GM19240 (cell line): ENCODE results near the gene YEATS4.

Source experiments
- DNase-seq: peaks from one replicate; pipeline ENCODE4 v3.0.0; 2011; ENCODE audit warnings: low spot score; ENCODE audit not compliant: insufficient read length

Gene YEATS4

GRCh38 chr12:69341328-69341727 lies 18.2 kb upstream of the YEATS4 start:
- no peak for DNase-seq

DNA sequence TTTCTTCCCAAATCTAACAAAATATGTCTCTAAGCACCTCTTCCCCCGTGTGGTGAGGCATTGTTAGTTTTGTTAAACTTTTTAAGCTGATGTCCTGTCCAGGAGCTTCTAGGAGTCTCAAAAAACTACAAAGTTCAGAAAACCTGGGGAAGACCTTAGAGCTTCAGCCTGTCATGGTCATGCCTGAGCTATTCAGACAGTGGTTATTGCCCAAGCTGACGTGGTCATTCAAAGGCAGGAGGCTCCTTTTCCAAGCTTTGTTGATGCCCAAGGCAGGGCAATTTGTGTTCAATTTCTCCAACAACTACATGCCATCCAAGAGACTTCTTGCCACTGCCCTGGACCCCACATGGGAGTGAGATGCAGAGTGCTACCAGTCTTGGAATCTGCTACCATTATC lies 17.1 kb upstream of the YEATS4 start:
- DNase-seq = no peak

- no peak for DNase-seq
These were observed 16.2 kb upstream of the YEATS4 start for GRCh38 chr12:69343357-69343756.

DNA sequence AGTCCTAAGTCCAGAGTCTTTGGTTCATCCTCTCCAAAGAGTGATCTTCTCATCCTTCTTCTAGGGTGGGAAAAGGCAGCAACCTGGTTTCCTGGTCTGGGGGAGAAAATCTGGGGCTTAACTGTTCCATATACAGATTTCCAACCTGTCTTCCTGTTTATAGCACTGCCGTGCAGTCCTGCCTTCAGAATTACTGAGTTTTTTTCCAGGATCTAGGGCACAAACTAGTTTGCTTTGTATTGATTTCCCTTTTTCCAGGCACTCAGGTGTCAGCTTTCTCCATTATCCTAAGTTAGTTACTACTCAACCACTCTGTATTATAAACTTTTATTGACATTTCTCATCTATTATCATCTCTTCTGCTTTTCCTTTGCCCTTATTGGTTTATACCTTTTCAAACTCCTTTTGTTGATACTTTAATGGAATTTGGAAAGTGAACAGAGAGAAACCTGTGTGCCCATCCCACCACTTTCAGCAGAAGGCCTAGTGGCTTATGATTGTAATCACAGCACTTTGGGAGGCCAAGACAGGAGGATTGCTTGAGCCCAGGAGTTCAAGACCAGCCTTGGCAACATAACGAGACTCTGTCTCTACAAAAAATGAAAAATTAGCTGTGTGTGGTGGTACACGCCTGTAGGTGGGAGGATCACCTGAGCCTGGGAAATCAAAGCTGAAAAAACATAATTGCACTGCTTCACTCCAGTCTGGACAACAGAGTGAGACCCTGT lies 15.5 kb upstream of the YEATS4 start:
- no peak for DNase-seq

DNA sequence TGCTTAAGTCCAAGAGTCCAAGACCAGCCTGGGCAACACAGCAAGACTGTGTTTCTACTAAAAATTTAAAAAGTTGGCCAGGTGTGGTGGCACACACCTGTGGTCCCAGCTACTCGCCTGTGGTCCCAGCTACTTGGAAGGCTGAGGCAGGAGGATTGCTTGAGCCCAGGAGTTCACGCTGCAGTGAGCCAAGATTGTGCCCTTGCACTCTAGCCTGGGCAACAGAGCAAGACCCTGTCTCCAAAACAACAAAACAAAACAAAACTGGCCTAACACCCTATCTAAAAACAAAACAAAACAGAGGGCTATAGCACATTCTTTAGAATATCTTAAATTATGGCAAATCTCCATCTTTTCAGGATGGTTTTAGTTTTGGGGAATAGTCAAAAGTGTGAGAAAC lies 14.5 kb upstream of the YEATS4 start:
- DNase-seq = no peak

DNA sequence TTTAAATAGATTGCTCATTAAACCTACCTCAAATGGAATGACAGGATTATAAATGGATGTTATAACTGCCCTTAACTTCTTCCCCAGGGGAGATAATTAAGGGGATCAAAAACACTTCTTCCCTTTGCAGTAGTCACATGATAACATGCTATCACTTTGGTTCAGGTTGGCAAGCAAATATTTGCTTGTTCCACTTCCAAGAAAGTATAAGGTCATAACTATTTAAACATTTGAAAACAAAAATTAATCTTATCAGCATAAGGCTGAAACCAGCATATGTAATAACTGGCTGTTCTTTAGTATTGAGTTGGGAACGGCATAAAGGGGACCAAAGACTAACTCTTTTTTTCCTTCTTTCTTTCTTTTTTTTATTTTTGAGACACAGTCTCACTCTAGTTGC lies 13.8 kb upstream of the YEATS4 start:
- DNase-seq = no peak

- no peak for DNase-seq
These were observed 11.2 kb upstream of the YEATS4 start, which contains the start of gene LYZ for GRCh38 chr12:69348162-69348938. TSS of gene LYZ (plus strand) at chr12:69348381. CDS start at chr12:69348409, 28 bp downstream.

GRCh38 chr12:69350002-69350626 lies 9.4 kb upstream of the YEATS4 start:
- no peak for DNase-seq

DNA sequence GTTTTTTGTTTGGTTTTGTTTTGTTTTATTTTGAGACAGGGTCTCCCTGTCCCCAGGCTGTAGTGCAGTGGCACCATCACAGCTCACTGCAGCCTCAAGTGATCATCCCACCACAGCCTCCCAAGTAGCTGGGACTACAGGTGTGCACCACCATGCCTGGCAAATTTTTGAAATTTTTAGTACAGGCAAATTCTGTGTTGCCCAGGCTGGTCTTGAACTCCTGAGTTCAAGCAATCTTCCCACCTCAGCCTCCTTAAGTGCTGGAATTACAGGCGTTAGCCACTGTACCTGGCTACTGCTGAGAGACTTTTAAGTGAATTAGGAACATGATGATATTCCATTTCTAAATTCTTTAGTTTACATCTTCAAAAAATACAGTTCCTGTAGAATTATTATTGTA lies 8.8 kb upstream of the YEATS4 start:
- DNase-seq = no peak

DNA sequence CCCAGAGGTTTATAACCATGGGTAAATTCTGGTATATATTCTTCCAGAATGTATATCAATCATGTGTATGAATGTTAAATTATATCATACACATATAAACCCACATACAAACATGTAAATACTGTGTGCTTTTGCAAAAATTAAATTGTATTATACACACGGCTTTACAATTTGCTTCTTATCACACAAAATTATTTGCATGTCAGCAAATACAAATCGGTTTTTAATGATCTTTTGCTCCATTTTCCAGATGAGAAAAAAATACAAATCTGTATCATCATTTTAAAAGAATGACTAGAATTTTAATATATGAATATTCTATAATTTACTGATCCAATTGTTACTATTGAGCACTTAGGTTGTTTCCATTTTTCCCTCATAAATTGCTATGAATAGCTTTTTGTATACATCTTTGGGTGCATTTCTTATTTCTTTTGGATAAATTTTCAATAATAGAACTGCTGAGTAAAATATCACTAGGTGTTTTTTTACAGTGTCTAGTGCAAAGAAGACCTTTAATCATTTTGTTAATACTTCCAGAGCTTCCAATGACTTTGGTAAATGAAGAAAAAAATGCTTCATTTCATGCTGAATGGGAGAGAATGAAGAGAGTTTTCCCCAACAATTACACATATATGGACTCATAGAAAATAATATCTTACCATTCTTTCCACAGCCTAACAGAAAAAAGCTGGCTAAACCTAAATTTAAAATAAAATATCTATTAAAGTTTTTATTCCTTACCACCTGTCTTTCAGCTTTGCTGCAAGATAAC lies 7.9 kb upstream of the YEATS4 start:
- DNase-seq = no peak

DNA sequence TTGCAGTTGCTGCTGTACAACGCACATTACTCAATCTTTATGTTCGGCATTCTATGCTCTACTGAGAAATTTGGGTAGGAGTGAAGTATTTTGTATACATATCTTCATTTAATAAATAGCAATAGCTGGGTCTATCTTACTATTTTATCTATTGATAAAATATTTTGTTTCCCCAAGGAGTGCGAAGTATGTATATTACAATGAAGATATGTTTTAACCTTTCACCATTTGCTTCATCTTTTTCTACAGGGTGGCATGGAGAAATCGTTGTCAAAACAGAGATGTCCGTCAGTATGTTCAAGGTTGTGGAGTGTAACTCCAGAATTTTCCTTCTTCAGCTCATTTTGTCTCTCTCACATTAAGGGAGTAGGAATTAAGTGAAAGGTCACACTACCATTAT lies 6.6 kb upstream of the YEATS4 start:
- no peak for DNase-seq

GRCh38 chr12:69354172-69354555 lies 5.4 kb upstream of the YEATS4 start:
- DNase-seq = no peak

- DNase-seq = no peak
These were observed 4.9 kb upstream of the YEATS4 start for GRCh38 chr12:69354556-69355187.

DNA sequence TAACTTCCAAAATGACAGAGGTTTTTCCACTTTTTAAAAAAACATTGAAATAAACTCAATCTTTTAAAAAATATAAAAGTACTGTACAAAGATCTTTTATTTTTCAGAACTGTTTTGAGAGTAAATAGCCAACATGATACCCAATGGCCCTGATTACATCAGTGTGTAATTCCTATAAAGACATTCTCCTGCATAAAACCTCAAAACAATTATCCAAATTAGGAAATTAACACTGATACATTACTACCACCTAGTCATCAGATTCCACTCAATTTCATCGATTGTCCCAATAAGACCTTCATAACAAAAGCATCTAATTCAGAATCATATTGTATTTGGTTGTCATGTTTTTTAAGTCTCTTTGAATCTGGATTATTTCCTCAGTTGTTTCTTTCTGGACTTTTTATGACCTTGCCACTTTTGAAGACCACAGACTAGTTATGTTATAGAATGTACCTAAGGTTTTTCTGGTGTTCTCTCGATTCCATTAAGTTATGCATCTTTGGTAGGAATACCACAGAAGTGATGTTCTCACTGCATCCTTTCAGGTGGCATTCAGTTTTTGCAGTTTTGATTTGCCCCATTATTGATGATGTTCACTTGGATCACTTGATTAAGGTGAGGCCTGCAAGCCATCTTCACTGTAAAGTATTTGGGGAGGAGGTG lies 4.0 kb upstream of the YEATS4 start:
- no peak for DNase-seq

GRCh38 chr12:69360348-69360672 lies 767 bp downstream of the YEATS4 start:
- DNase-seq = no peak

- no peak for DNase-seq
These were observed 7.3 kb downstream of the YEATS4 start for GRCh38 chr12:69366796-69367195.

DNA sequence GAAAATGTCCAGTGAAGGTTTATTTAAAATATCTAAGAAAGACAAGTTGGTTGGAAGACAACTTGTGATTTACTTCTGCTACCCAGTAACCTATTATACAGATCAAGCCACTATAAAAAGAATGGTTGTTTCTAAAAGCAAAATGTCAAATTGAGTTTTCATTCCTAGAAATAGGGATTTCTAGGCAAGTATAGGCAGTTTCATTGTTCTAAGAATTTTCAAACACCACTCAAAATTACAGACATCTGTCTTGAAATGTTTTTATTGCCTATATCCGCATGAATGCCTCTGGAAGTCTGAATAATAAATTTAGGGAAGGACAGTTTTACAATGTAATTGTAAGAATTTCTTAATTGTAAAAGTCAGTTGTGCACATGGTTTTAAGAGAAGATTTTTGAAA lies 8.6 kb downstream of the YEATS4 start:
- no peak for DNase-seq

GRCh38 chr12:69383074-69383473 lies 23.5 kb downstream of the YEATS4 start:
- no peak for DNase-seq

- no peak for DNase-seq
These were observed 25.5 kb downstream of the YEATS4 start for GRCh38 chr12:69385038-69385437.

- DNase-seq = no peak
These were observed 27.4 kb downstream of the YEATS4 start for GRCh38 chr12:69386921-69387320.

DNA sequence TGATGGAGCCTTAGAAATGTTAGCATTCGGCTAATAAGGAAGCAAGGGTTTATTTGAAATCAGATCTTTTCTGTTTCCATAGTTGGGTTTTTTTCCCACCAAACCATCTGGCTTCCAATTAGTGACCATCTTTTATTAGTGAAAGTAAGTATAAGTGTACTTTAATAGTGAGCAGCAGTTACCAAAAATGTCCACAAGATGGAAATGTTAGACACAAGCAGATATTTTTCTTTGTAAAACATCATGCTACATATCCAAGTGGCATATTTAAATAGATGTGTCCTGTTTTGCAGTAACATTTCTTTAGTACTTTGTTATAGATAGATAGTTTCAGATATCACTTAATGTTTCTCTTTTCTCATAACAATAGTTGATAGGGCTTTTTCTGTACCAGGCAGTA lies 28.8 kb downstream of the YEATS4 start:
- DNase-seq = no peak
